Thoracic aorta endothelial cell (primary cell): ENCODE results near the gene DHX30. TPM values are rescaled to one million over a fixed set of nuclear protein-coding genes. Genes with fewer than 3 reads are reported as not detected.

Experiments
- small RNA-seq: library from RNA; depleted of rRNA; stranded (forward); fragments of <200 nt; gene quantifications from one replicate; pipeline ENCODE3, GENCODE V24; 2012
- total RNA-seq: library from RNA; depleted of rRNA; stranded (reverse); fragments of >200 nt; gene quantifications from 2 replicates; pipeline ENCODE4 v1.2.3, GENCODE V29; 2012

The DHX30 gene
- 73.8 and 91.3 TPM in 2 replicates for total RNA-seq

DNA sequence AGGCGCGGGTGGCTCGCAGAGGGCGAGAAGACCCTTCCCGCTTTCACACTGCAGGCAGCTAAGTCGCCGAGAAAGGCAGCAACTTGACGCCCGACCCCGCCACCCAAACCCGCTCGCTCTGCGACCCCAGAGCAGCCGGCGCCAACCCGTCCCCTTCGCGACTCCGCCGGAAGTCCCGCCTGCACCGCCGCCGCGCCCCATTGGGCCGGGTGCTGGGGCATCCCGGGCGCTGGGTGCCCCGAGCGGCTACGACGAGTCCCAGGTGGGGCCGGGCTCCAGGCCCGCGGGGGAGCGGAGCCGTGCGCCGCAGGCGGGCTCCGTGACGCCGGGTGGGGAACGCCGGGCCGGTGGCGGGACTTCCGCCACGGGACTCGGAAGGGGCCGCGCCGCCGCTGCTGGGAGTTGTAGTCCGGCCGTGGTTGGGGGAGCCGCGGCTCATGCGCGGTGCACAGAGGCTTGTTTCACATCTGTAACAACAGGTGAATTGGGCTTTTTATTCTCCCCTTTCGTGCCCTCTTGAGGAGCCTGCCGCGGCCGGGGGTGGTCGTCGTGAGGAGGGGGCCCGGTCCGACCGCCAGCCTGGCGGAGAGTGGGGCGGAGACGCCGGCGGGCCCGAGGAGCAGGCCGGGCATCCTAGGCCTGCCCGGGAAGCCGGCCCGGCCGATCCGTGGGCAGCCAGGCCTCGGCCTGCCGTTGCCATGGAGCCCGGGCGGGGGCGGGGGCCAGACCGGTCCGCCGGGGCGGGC is at the start of gene DHX30:
DHX30 (plus strand) TSS at position 405 of the 746 bp plus-strand sequence. CDS start 7,546 bp downstream, outside the sequence.

GRCh38 chr3:47781685-47782445 is 21.1 kb upstream of the DHX30 start, which contains the start of gene SMARCC1:
SMARCC1 (minus strand) TSS chr3:47781893; CDS start chr3:47781797, 96 bp downstream.

Small RNA genes within 50 kb of the gene (small RNA-seq; reads per million reads assigned to genes)
- 19.7 reads per million, percentile 96 among the genes with 10 or more reads in this experiment for gene MIR1226
- gene RF02271, result not detected

Other genes starting within 250 kb of the DHX30 start
- gene CSPG5, start 224.3 kb upstream of the DHX30 start, total RNA-seq, result 0.40 and 0.79 TPM in 2 replicates
- gene SMARCC1, start 21.2 kb upstream of the DHX30 start, total RNA-seq, result 88.3 and 92.7 TPM in 2 replicates
- gene MAP4, start 213.3 kb downstream of the DHX30 start, total RNA-seq, result 160 and 190 TPM in 2 replicates